HG02840 (cell line): Measurements from ENCODE around the gene UTP14A.

Experiments used
- ATAC-seq: cut with Tn5 transposase; IDR thresholded peaks from one replicate; pipeline ENCODE4 v1.9.1; 2021; ENCODE audit warnings: mild to moderate bottlenecking, moderate library complexity, moderate number of reproducible peaks; ENCODE audit not compliant: unreplicated experiment, low FRiP score

Gene UTP14A

GRCh38 chrX:129939986-129940385, 34.0 kb downstream of the UTP14A start:
- ATAC-seq, result no peak

- ATAC-seq, result no peak
Observed at GRCh38 chrX:129940721-129941120, 34.8 kb downstream of the UTP14A start.

GRCh38 chrX:129945131-129945530, 39.2 kb downstream of the UTP14A start:
- ATAC-seq, result no peak

GRCh38 chrX:129953334-129953648, 47.3 kb downstream of the UTP14A start:
- ATAC-seq, result no peak

GRCh38 chrX:129953881-129954280, 47.9 kb downstream of the UTP14A start:
- no peak for ATAC-seq

- no peak for ATAC-seq
Observed at GRCh38 chrX:129954804-129955203, 48.8 kb downstream of the UTP14A start.

GRCh38 chrX:129955682-129956081, 49.7 kb downstream of the UTP14A start:
- ATAC-seq, result no peak

GRCh38 chrX:129956145-129956544, 50.2 kb downstream of the UTP14A start:
- ATAC-seq, result no peak

- ATAC-seq, result no peak
Observed at GRCh38 chrX:129956765-129957164, 50.8 kb downstream of the UTP14A start.

GRCh38 chrX:129957241-129958082, 51.5 kb downstream of the UTP14A start:
- ATAC-seq, result peak; percentile 58

GRCh38 chrX:129958083-129958465, 52.1 kb downstream of the UTP14A start:
- no peak for ATAC-seq

GRCh38 chrX:129958814-129959492, 53.0 kb downstream of the UTP14A start:
- no peak for ATAC-seq

- ATAC-seq, result no peak
Observed at GRCh38 chrX:129959493-129959832, 53.5 kb downstream of the UTP14A start.

GRCh38 chrX:129961180-129962083, 55.5 kb downstream of the UTP14A start:
- ATAC-seq, result peak; percentile 76

GRCh38 chrX:129963729-129964128, 57.8 kb downstream of the UTP14A start:
- ATAC-seq, result no peak

GRCh38 chrX:129965166-129965565, 59.2 kb downstream of the UTP14A start:
- ATAC-seq, result no peak

- no peak for ATAC-seq
Observed at GRCh38 chrX:129968968-129969367, 63.0 kb downstream of the UTP14A start.

GRCh38 chrX:129976441-129976840, 70.5 kb downstream of the UTP14A start:
- no peak for ATAC-seq
